Urothelium cell line (cell line): ENCODE results near the gene DPY19L1.
A peak's percentile ranks its signal among the peaks of the same experiment; 100 is the strongest.
"Not testable (repeated sequence)": the region's sequence is repeated elsewhere in the genome, so short reads cannot be mapped to it uniquely, and the experiment has no call there.

Experiments
- DNase-seq: peaks from one replicate; pipeline ENCODE4 v3.0.0; 2011; ENCODE audit warnings: low spot score, mixed read lengths
- FAIRE-seq: peaks from 2 replicates; lab custom pipeline; 2011; peaks lifted over from hg19 to GRCh38; lab: Jason Lieb, UNC

The DPY19L1 gene

DNA sequence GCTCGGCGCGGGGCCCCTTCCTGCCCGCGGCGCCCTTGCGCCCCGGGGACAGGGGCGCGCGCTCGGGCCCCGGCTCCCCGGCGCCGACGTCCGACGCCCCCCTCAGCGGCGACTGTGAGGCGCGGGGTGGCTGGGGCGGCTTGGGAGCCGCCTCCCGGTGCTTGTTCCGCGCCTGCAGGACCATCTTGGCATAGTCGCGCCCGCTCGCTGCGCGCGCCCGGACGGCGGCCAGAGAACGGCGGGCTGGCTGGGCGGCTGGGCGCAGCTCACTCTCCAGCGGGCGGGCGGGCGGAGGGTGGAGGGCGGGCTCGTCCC is at the start of gene DPY19L1:
DPY19L1 (minus strand) TSS at position 275 of the 315 bp plus-strand sequence; CDS start at position 184, 91 bp downstream.
- FAIRE-seq (peak; percentile 9), DNase-seq (no peak)

DNA sequence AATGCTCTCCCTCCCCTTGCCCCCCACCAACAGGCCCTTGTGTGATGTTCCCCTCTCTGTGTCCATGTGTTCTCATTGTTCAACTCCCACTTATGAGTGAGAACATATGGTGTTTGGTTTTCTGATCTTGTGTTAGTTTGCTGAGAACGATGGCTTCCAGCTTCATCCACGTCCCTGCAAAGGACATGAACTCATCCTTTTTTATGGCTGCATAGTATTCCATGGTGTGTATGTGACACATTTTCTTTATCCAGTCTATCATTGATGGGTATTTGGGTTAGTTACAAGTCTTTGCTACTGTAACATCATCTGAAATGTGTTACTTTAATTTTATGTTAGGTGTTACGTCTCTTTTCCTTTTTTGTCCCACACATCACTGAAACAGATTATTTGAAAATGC is 42.2 kb upstream of the DPY19L1 start:
- not testable (repeated sequence) for DNase-seq, FAIRE-seq

DNA sequence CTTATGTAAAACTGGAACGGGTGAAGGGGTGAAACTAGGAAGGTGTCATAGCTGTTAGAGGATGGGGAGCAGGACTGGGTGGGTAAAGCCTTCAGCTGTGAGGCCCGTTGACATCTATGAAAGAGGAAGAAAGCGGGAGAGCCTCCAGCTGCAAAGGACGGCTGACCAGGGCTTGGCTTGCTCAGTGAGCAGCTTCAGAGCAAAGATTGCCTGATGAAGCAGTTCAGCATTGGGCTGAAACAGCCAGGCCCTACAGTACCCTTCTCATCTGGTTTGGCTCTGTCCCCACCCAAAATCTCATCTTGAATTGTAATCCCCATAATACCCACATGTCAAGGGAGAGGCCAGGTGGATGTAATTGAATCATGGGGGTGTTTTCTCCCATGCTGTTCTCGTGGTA is 36.7 kb upstream of the DPY19L1 start:
- not testable (repeated sequence) for FAIRE-seq, DNase-seq

DNA sequence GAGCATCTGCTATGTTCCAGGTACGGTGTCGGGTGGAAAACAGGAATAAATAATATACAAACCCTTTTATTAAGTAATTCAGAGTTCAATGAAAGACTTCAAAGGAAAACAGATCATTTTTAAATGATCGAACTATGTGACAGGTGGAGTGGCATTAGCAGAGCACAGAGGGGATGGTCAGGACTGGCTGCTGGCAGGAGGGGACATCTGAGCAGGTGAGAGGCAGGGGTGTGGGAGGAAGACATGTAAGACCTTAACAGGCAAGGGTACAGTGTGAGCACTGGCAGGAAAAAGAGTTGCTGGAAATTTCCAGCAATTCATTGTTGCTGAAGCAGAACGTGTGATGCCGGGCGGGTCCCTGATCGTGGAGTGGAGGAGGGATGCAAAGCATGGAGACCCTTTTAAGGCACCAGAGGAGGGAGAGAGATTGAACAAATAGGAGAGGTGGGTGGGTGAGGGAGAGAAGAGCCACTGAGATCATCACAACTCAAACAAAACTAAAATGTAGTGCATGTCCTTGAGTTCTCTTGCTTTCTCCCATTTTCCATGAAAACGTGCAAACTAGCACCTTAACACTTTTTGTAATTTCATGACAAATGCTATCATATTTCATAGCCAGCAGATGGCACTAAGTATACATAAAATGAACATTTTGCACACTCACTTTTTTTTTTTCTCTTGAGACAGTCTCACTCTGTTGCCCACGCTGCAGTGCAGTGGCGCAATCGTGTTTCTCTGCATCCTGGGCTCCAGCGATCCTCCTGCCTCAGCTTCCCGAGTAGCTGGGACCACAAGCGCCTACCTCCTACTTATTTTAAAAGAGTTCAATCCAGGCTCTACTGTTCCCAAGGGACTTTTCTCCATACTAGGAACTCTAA is 35.9 kb upstream of the DPY19L1 start:
- not testable (repeated sequence) for FAIRE-seq, DNase-seq

DNA sequence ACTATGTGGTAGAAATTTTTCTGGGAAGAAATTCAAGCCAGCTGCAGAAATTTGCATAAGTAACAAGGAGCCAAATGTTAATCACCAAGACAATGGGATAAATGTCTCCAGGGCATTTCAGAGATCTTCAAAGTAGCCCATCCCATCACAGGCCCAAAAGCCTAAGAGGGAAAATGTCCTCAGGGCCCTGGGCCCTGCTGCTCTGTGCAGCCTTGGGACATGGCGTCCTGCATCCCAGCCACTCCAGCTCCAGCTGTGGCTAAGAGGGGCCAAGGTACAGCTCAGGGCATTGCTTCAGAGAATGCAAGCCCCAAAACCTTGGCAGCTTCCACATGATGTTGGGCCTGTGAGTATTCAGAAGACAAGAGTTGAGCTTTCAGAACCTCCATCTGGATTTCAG is 31.8 kb upstream of the DPY19L1 start:
- not testable (repeated sequence) for FAIRE-seq, DNase-seq

DNA sequence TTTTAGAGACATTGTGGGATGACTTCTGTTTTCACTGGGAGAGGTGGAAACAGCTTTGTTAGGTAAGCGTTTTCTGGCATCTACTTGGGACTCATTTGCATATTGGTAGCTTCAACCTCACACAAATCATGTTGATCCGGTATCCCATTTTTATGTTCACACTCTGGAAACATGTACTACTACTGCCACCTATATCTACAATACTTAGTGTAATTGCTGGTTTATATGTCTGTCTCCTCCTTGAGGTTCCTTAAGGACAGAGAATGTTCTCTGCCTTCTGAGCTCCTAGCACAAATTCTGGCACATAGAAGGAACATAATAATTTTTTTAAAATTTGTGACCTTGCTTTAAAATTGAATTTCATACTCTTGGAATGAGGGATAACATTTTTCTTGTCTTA is 28.1 kb upstream of the DPY19L1 start:
- FAIRE-seq, DNase-seq: not testable (repeated sequence)

DNA sequence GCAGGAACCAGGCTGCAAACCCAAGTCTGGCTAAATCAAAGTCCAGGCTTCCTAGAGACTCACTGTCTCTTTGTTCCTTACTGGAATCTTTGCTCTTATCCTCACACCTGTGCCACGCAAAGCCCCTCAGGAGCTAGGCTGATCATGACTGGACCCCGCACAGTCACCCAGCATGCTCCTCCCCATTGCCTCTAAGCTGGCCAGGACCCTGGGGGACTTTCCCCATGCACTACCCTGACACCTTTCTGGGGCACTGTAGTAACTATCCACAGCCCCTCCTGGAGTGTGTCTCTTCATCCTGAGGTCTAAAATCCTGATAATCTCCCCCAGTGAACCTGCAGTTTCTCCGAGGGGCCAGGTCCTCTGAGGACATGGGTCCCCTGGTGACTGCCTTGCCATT is 21.3 kb upstream of the DPY19L1 start:
- not testable (repeated sequence) for DNase-seq, FAIRE-seq

DNA sequence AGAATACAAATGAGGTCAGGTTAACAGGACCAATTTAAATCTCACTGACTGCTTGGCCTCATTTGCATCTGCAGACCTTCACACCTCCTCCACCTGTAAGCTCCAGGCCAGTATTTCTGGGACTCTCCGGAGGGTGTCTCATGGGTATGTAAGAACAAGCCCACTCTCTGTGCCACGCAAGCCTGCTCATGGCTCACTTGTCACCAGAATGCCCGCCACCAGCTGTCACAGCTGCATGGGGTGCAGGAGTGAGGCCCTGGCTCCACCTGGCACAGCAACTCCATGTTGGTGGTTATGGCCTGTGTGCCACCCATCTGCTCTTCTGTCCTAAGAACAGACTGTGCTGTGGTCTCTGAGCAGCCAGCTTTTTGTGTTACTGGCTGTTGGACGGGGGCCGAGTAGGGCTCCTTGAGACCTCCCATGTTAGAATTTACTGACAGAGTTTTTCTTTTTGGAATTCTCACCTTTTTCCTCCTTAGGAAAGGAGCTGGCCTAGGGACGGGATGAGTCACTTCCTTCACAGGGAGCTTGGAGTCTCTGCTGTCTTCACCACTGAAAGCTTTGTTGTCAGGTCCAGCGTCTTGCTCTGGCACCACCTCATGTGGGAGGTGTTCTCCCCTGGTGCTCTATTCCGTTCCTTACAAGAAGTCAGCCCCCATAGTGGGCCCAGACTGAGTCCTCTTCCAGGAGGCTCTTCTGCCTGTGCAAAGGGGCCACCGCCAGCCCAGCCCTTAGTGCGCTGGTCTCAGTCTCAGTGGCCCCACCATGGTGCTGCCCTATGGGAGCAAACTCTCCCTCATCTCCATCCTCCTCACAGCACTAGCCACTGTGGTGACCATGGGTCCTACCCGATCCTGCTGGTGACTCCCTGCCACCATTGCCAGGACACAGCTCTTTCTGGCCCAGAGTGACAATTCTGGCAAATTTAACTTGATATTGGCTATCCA is 20.5 kb upstream of the DPY19L1 start:
- FAIRE-seq = not testable (repeated sequence)

DNA sequence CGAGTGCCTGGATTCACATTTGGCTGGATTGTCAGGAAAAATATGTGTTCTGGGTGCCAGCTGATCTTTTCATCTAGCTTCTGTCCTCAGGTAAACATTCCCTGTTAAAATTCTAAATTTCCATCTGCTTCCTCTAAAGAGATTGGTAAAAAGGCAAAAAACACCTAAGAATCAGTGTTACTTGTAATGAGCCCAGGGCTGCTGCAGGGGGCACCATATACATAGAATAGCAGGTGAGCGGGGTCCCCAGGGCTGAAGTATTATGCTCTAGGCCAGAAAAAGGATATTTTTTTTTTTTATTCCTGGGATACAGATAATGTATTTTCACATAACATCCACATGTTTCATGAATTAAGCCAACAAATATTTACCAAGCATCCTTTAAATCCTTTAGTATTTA is 18.4 kb upstream of the DPY19L1 start:
- not testable (repeated sequence) for DNase-seq

More for the DNA sequence above, 20.5 kb upstream of the DPY19L1 start:
- DNase-seq = peak; percentile 35

DNA sequence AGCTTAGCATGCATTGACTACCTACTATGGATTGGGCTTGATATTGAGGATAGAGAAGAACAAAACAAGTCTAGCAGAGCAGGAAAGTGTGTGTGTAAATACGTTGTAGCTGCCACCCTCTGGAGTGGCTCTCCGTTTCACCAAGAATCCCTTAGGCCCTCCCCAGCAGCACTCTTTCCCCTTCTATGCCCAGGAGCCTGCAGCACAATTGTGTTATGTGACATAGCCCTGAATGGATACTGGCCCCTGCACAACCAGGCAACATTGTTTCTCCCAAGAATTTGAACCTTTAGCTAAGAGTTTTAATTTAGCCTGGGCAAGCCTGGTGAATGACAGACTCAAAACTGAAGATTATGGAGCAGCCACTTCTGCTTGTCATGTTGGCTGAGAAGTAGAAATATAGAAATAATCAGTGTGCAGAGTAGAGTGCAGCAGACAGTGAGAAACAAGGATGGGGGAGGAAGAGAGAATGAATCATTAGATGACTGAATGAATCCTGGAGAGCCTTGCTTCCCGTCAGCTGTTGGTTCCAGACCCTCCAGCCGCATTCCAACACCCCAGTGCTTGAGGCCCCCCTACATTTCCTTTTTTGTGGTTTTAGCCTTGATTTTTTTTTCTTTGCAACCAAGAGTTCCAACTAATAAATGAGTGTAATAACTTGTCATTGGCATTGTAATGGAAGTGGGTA is 16.3 kb upstream of the DPY19L1 start:
- not testable (repeated sequence) for FAIRE-seq
- DNase-seq = peak; percentile 39

More for the DNA sequence above, 18.4 kb upstream of the DPY19L1 start:
- FAIRE-seq = not testable (repeated sequence)

DNA sequence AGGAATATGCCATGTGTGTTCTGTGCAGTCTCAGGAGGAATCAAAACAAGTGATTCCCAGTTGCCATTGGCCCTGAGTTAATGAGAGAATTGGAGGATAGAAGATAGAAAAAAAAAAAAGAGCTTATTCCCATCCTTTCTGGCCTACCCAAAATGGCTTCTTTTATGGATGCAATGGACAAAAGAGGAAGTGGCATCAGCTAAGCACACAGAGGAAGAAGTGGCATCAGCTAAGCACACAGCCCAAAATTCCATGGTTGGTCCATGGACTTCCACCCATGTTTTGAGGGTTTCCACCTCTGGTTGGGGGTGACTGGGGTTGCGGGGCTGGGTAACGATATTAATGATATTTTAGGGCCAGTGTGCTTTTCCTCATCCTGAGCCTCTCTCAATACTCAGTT is 11.1 kb upstream of the DPY19L1 start:
- not testable (repeated sequence) for FAIRE-seq, DNase-seq

DNA sequence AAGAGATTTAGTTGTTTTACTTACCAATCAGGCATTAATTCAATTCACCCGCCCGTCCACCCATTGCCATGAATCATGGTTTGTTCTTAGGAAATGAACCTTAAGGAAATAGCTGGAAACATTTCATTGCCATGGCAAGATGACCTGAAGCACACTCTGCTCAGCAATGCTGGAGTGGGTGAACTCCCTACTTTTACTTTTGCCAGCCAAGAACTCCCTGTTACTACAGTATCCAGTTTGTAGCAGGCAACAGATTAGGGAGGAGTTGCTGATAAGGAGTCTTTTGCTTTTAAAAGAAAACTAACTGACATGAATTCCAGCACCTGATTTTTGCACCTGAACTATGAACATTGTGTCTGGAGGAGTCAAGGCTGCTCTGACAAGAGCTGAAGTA is 10.6 kb upstream of the DPY19L1 start:
- DNase-seq, FAIRE-seq: not testable (repeated sequence)

DNA sequence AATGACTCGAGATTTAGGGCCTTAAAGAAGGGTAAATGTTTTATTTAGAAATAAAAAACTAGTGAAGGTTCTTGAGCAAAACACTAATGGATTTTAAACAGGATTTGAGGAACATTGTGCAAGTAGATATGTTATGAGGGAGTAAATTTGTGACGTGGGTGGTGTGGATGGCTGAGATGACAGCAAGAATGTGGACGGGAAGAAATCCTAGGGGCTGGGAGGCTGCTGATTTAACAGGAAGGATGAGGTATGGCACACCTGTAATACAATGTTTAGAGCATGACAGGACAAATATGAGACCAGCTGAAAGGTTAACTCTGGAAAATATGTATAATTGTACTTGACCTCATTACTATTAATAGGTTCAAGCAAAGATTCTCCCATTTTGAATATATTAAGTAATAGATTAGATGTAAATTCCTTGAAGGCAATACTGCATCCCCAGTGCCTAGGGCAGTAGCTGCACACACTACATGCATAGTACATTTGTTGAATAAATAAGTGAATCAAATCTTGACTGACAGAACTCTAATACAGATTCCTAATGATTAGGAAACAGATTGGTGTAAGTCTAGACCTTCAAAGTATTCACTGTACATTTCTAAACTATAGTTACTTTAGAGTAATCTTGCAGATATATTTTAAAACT is 10.1 kb upstream of the DPY19L1 start:
- FAIRE-seq, DNase-seq: not testable (repeated sequence)

DNA sequence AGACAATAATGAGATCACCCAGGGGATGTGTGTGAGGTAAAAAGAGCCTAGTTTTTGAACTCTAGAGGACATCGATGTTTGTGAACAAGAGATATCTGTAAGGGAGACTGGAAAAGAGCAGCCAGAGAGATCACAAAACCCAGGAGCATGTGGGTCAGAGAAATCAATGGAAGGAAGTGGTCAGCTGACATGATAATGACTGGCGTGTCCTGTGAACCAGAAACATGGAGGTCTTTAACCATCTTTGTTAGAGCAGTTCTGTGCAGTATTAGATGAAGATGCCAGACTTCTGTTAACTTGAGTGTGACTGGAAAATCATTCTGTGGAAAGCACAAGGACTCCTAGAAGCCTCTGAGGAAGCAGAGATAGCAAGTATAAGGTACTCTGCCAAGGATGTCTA is 6.0 kb upstream of the DPY19L1 start:
- not testable (repeated sequence) for FAIRE-seq

DNA sequence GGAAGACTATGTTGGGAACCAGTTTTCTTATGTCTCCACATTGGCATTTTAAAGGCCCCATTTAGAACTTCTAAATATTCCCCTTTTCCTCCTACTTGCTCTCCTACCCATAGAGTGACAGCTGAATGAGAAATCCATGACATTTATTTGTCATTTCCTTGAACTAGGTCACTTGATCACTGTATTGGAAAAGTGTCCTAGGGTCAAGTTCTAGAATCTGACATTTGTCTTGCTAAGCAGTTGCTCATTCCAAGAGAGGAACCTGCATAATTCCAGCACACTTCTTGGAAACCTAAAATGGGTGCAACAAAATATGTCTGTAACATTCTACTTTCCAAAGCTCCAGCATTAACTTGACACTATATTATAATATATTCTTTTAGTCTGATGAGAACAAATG is 3.6 kb upstream of the DPY19L1 start:
- DNase-seq = no peak
- no peak for FAIRE-seq

More for the DNA sequence above, 6.0 kb upstream of the DPY19L1 start:
- DNase-seq = not testable (repeated sequence)

DNA sequence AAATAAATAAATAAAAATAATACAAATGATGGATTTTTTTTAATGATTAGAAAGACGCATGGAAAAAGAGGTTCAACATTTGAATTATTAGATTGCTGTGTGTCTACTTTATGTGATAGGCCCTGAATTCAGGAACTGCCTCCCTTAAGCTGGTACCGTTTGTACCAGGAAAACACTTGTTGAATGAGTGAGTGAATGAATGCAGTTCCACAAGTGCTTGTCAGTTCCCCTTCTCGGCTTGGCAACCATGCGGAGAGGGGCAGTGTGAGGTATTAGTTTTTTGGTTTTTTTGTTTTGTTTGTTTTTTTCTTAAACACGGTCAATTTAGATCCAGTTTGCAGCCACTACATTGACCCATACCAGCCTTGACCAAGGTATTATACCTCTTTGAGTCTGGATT is 2.1 kb upstream of the DPY19L1 start:
- no peak for FAIRE-seq
- DNase-seq = no peak

DNA sequence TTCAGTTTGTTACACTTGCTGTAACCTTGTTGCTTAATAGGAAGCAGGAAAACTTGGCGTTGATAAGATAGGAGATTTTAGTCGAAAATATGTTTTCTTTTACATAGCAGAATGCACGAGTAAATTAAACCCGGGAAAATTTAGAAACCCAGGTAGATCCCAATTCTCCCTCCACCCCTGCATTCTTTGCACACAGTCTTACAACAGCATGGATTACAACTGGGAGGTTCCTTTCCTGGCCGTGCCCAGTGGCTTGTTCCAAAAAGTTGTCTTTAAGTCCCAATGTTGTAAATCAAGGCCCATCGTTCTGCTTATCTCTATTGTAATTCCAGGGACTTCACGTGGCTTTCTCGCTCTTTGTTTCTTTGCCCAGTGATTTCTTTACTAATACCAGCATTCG is 1.1 kb upstream of the DPY19L1 start:
- FAIRE-seq (no peak), DNase-seq (no peak)

DNA sequence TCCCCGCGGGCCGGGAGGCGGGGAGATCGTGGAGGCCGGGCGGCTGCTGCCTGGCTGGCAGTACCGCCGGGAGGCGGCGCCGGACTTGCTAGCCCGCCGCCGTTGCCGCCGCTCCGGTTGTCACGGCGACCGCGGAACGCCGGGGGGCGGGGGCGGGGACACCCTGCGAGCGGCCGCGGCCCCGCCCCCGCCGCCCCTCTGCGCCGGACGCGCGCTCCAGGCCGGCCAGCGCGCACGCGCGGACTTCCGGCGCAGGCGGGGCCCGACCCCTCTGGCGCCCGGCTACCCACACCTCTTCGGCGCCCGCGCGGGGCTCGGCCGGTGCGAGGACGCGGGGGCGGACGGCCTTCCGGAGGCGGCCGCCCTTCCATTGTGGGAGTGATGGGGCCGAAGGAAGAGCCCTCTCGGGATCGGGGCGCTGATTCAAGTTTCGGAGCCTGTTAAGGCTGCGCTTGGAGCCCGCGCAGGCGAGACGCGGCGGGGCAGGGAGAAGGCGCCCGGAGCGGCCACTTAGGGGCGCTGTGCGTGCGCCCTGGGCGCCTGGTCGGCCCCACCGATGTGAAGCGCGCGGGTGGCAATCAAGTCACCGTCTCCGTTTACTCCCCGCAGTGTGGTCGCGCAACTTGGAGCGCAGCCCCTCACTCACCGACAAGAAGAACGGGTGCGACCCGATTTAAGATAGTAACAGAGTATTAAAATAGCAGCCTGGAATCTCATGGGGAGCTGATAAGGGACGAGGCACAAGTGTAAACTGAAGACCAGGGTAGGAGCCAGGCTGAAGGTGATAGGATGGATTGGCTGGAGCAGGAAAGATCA is 449 bp upstream of the DPY19L1 start:
- peak; percentile 65 for FAIRE-seq

More for the DNA sequence above, 449 bp upstream of the DPY19L1 start:
- DNase-seq = peak; percentile 98
